Fibroblast of lung (primary cell): Measurements from ENCODE around the gene GLA. TPM values are rescaled to one million over a fixed set of nuclear protein-coding genes. Genes with fewer than 3 reads are reported as not detected.

Experiments
- DNase-seq, 2 donors: peaks; one replicate each; pipeline versions ENCODE4 v3.0.0 to v3.0.0-alpha.2; 2010; ENCODE audit warnings: low read depth in 2 of 2
- H2AFZ ChIP-seq: 2 replicates; pipeline ENCODE4 v1.5.1; 2012; ENCODE audit warnings: low read length, control low read depth, inconsistent platforms
- H3K27ac ChIP-seq: 2 replicates; pipeline ENCODE4 v1.5.1; 2011; ENCODE audit warnings: low read length, control low read depth; ENCODE audit not compliant: insufficient read depth
- H3K27me3 ChIP-seq: 2 replicates; pipeline ENCODE4 v1.5.1; 2011; ENCODE audit warnings: mild to moderate bottlenecking, low read length; ENCODE audit not compliant: control insufficient read depth, insufficient read depth
- H3K36me3 ChIP-seq: 2 replicates; pipeline ENCODE4 v1.5.1; 2011; ENCODE audit warnings: low read length; ENCODE audit not compliant: control insufficient read depth, insufficient read depth
- H3K4me1 ChIP-seq: 2 replicates; pipeline ENCODE4 v1.5.1; 2011; ENCODE audit warnings: low read length; ENCODE audit not compliant: control insufficient read depth, insufficient read depth; ENCODE audit errors: extremely low read depth
- H3K4me2 ChIP-seq: 2 replicates; pipeline ENCODE4 v1.5.1; 2011; ENCODE audit warnings: low read length, control low read depth; ENCODE audit not compliant: insufficient read depth; ENCODE audit errors: extremely low read depth
- H3K4me3 ChIP-seq, 4 experiments: fragments of 200-600 bp in 1 of 4; sonication (generic) in 1 of 4; replicated peaks in 1 of 4; 2 replicates each; pipeline ENCODE4 v1.5.1; 2011 to 2016; ENCODE audit warnings: low read length in 4 of 4, low read depth in 3 of 4, mild to moderate bottlenecking in 3 of 4, control low read depth in 2 of 4, inconsistent platforms in 1 of 4, mixed read lengths in 1 of 4; ENCODE audit not compliant: insufficient read depth in 1 of 4; ENCODE audit errors: control extremely low read depth in 1 of 4
- H3K79me2 ChIP-seq: 2 replicates; pipeline ENCODE4 v1.5.1; 2012; ENCODE audit warnings: mild to moderate bottlenecking, low read length, inconsistent platforms; ENCODE audit not compliant: control insufficient read depth, insufficient read depth
- H3K9ac ChIP-seq: 2 replicates; pipeline ENCODE4 v1.5.1; 2011; ENCODE audit warnings: mild to moderate bottlenecking, low read length, control low read depth; ENCODE audit not compliant: insufficient read depth
- H3K9me3 ChIP-seq: 2 replicates; pipeline ENCODE4 v1.5.1; 2012; ENCODE audit warnings: low read depth, low read length; ENCODE audit not compliant: control insufficient read depth, insufficient read depth
- H4K20me1 ChIP-seq: 2 replicates; pipeline ENCODE4 v1.5.1; 2011; ENCODE audit warnings: low read length; ENCODE audit not compliant: control insufficient read depth, insufficient read depth; ENCODE audit errors: extremely low read depth
- EZH2 ChIP-seq: IDR thresholded peaks from 2 replicates; pipeline ENCODE4 v1.5.1; 2012; ENCODE audit warnings: low read length, control low read depth, mild to moderate bottlenecking; ENCODE audit errors: missing control alignments
- polyA plus RNA-seq, 2 donors: library from polyadenylated mRNA; depleted of rRNA in 1 of 2; stranded (reverse) in 1 of 2; unstranded in 1 of 2; fragments of >200 nt; gene quantifications; 2 replicates each; pipeline ENCODE4 v1.2.1, GENCODE V29; 2011 to 2012; ENCODE audit warnings: missing spikeins in 1 of 2
- total RNA-seq: library from RNA; depleted of rRNA; stranded (reverse); fragments of >200 nt; gene quantifications from 2 replicates; pipeline ENCODE4 v1.2.1, GENCODE V29; 2014
- TF ChIP-seq, protein P1 (sequence below), 2 donors: IDR thresholded peaks in 1 of 2; conservative IDR thresholded peaks in 1 of 2; 1 replicate in 1 of 2; 2 replicates in 1 of 2; pipeline ENCODE4 v1.5.1; 2011 to 2012; ENCODE audit warnings: low read length in 2 of 2, control low read depth in 1 of 2, inconsistent platforms in 1 of 2, low read depth in 1 of 2, mild to moderate bottlenecking in 1 of 2

Gene GLA
- total and polyA plus RNA-seq, 2 donors (not counting 1 experiment from before 2014, with no cell fraction given), result 19.3 to 23.1 TPM

GRCh38 chrX:101450085-101450484 is 42.4 kb upstream of the GLA start:
- DNase-seq, result no peak
- Histone ChIP-seq H2AFZ (no peak overlapping the region), H3K79me2 (no peaks in the 10 kb centered on the region), H3K27ac (no peak overlapping the region), H3K4me1 (no peaks in the 10 kb centered on the region), H3K9ac (no peak overlapping the region), H3K4me3 (no peak overlapping the region), H3K9me3 (no peaks in the 10 kb centered on the region), H3K27me3 (no peaks in the 10 kb centered on the region), H4K20me1 (no peaks in the 10 kb centered on the region), H3K4me2 (no peak overlapping the region), H3K36me3 (no peaks in the 10 kb centered on the region)
- TF ChIP-seq, protein P1, sequence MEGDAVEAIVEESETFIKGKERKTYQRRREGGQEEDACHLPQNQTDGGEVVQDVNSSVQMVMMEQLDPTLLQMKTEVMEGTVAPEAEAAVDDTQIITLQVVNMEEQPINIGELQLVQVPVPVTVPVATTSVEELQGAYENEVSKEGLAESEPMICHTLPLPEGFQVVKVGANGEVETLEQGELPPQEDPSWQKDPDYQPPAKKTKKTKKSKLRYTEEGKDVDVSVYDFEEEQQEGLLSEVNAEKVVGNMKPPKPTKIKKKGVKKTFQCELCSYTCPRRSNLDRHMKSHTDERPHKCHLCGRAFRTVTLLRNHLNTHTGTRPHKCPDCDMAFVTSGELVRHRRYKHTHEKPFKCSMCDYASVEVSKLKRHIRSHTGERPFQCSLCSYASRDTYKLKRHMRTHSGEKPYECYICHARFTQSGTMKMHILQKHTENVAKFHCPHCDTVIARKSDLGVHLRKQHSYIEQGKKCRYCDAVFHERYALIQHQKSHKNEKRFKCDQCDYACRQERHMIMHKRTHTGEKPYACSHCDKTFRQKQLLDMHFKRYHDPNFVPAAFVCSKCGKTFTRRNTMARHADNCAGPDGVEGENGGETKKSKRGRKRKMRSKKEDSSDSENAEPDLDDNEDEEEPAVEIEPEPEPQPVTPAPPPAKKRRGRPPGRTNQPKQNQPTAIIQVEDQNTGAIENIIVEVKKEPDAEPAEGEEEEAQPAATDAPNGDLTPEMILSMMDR (conservative IDR thresholded peaks at IDR 0.05 in 1 of 2, IDR thresholded peaks at IDR 0.05 in 1 of 2; ENCODE audit: low read depth in 1 of 2, low read length in 2 of 2), result no peak
- no peak for TF ChIP-seq EZH2

GRCh38 chrX:101449279-101449678 is 41.6 kb upstream of the GLA start:
- H3K27ac ChIP-seq, result no peak overlapping the region
- DNase-seq, result no peak
- no peaks in the 10 kb centered on the region for H3K79me2 ChIP-seq
- no peak for TF ChIP-seq EZH2
- TF ChIP-seq, protein P1 (conservative IDR thresholded peaks at IDR 0.05 in 1 of 2, IDR thresholded peaks at IDR 0.05 in 1 of 2; ENCODE audit: low read depth in 1 of 2, low read length in 2 of 2), result no peak
- no peaks in the 10 kb centered on the region for H3K36me3 ChIP-seq
- H3K9ac ChIP-seq, result no peak overlapping the region
- H3K4me2 ChIP-seq, result no peak overlapping the region
- H4K20me1 ChIP-seq, result no peaks in the 10 kb centered on the region
- H2AFZ ChIP-seq, result no peak overlapping the region
- H3K4me1 ChIP-seq, result no peaks in the 10 kb centered on the region
- H3K9me3 ChIP-seq, result no peaks in the 10 kb centered on the region
- no peak overlapping the region for H3K4me3 ChIP-seq
- H3K27me3 ChIP-seq, result no peaks in the 10 kb centered on the region

GRCh38 chrX:101442085-101442484 is 34.4 kb upstream of the GLA start:
- Histone ChIP-seq H3K79me2 (no peaks in the 10 kb centered on the region), H3K4me1 (no peaks in the 10 kb centered on the region), H3K36me3 (no peaks in the 10 kb centered on the region), H3K27ac (no peak overlapping the region), H3K9ac (no peak overlapping the region), H3K27me3 (no peaks in the 10 kb centered on the region), H3K4me3 (no peak overlapping the region), H4K20me1 (no peaks in the 10 kb centered on the region), H3K9me3 (no peaks in the 10 kb centered on the region), H2AFZ (no peak overlapping the region), H3K4me2 (no peak overlapping the region)
- DNase-seq, result peak in 1 of 2 donors; percentile 6
- no peak for TF ChIP-seq EZH2
- TF ChIP-seq, protein P1 (conservative IDR thresholded peaks at IDR 0.05 in 1 of 2, IDR thresholded peaks at IDR 0.05 in 1 of 2; ENCODE audit: low read depth in 1 of 2, low read length in 2 of 2), result no peak
